GM19397 (cell line): ENCODE results near the gene COPB2.

Experiments used
- ATAC-seq: cut with Tn5 transposase; IDR thresholded peaks from one replicate; pipeline ENCODE4 v1.9.1; 2021; ENCODE audit warnings: mild to moderate bottlenecking, moderate library complexity; ENCODE audit not compliant: unreplicated experiment

The COPB2 gene

DNA sequence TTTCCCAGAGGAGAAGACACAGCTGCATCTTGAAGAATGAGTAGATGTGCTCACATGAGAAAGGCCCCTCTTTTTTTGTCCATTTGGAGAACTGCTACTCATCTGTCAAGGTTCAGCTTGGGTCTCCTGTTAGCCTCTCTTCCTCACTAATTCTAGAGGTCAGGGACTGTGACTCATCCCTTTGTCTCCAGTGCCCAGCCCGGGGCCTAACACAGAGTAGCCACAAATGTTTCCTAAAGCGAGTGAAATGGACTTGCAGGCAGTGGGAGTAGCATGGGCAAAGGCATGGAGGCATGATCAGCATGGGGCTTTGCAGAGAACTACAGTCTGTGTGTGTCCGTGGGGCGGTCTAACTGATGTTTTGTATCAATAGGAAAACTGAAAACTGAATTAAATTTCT, 79.6 kb downstream of the COPB2 start:
- ATAC-seq = no peak

DNA sequence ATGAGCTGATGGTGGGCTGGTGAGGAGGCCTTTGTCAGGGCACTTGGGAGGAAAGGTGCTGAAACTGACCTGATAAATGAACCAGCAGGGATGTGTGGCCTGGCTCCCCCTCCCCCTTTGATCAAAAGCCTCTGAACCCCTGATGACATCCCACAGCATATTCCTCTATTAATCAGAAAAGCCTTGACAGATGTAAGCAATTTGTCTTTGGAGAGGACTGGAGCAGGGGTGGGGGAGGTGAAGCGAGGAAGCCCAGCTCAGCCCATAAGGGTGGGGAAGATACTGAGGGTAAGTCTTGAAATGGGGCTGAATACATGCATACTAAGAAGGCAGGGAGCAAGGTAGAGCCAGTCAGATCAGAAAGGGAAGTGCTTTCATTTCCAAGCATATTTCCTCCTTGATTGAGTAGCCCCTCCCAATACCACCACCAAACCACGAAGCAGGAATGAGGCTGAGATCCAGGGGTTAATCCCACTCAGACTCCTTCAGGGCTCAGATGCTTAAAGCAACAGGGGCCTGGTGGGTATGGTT, 80.3 kb downstream of the COPB2 start:
- no peak for ATAC-seq

DNA sequence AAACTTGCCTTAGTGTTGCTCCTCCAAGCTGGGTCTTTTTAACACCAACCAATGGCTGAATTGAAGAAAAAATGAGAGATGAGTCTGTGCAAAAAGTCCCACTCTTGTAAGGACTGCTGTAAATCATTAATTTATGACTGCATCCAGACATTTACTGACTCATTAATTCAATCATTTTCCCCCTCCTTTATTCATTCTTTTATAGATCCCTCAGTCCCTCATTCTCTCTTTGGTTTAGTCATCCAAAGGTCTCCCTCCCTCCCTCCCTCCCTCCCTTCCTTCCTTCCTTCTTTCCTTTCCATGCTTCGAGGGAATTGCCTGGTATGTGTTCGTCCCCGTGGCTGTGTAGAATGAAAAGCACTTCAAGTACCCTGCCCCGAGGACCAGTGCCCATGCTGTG, 80.9 kb downstream of the COPB2 start:
- no peak for ATAC-seq

DNA sequence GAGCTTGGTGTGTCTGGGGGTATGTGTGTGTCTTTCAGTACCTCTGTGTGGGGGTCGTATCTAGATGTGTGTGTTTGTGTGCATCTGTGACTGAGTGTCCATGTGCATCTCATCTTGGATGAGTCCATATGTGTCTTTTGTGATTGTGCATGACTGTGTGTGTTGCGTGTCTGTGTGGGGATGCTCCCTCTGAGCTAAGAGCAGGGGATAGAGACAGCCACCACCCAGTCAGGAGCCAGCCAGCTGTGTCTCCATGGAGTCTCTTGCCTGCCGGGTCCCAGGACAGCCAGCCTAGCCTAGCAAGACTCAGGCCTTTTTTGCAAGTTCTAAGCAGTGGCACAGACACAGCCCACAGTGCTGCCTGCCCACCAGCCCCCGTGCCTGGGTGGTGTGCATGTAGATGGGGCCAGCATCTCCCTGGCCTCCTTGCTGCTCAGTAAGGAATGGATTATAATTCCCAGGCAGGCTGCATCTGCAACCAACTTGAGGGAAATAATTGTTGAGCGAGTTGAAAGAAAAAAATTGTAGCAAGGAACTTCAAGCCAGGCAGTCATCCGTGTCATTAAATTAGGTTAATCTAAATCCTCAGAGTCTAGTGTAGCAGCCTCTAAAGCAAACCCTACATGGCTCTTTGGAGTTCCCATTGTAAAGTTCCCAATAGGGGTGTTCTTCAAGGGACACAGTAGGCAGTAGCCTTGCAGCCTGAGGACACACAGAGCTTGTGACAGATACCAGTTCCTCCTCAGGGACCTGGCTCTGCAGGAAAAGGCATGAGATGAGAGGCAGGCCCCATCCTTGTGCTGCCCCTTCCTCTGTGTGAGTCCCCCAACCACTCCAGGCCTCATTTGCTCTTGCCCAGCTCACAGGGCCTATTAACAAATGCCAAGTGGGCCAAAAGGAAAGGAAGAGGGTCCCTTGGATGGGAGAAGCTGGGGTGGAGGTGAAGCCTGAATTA, 81.6 kb downstream of the COPB2 start:
- ATAC-seq = no peak
